Gastroesophageal sphincter (tissue), 3 donors: ENCODE results near the gene MLLT6.

Experiments used
- EP300 ChIP-seq: sonication (generic); formaldehyde crosslinking; IDR thresholded peaks from one replicate; pipeline ENCODE4 v1.6.1; 2017; ENCODE audit warnings: antibody characterized with exemption, mild to moderate bottlenecking
- POLR2AphosphoS5 ChIP-seq: sonication (generic); formaldehyde crosslinking; IDR thresholded peaks from one replicate; pipeline ENCODE4 v1.6.1; 2017; ENCODE audit warnings: antibody characterized with exemption
- TF ChIP-seq, protein P1 (sequence below), 4 experiments: fragments of 200-600 bp in 2 of 4; fragments of 450-650 bp in 2 of 4; sonication (generic) in 1 of 4; IDR thresholded peaks; one replicate each; pipeline ENCODE4 v1.5.1; 2017 to 2019; ENCODE audit warnings: antibody characterized with exemption in 4 of 4, mild to moderate bottlenecking in 2 of 4, moderate library complexity in 2 of 4

DNA sequence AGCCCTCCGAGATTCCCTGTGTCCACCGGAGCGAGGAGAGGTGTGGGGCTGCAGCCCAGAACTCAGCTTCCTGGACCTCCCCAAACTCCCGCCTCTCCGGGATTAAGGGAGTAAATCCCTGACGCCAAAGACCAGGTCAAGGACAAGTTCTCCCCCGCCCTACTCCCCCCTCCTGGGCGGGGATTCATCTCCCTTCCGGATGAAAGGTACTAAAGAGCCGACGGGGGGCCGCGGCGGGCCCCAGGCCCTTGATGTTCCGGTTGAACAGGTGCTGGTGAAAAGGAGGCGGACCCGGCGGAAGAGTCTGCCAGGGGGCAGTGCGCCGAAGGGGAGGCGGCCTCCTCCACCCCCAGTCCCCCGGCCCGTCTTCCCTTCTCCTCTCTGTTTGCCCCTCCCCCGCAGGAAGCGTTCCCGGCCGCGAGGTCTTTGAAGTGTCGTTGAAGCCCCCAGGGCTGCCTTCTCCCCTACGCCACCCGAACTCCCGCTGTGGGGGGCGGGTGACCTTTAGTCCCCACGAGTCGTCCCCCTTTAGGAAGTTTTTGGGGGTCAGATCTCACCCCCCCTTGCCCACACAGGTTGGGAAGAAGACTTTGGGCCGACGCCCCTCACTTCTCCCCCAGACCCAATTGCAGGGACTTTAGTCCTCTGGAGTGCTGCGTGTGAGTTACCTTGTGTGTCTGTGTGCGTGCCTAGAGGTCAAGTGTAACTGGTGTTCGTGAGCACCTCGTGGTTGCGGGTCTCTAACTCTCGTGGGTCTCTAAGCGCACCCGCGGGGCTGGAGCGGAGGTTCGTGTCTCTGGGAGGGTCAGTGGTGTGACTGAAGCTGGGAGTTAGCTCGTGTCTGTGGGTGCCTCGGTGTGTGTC is 1.1 kb upstream of the MLLT6 start:
- TF ChIP-seq, protein P1, sequence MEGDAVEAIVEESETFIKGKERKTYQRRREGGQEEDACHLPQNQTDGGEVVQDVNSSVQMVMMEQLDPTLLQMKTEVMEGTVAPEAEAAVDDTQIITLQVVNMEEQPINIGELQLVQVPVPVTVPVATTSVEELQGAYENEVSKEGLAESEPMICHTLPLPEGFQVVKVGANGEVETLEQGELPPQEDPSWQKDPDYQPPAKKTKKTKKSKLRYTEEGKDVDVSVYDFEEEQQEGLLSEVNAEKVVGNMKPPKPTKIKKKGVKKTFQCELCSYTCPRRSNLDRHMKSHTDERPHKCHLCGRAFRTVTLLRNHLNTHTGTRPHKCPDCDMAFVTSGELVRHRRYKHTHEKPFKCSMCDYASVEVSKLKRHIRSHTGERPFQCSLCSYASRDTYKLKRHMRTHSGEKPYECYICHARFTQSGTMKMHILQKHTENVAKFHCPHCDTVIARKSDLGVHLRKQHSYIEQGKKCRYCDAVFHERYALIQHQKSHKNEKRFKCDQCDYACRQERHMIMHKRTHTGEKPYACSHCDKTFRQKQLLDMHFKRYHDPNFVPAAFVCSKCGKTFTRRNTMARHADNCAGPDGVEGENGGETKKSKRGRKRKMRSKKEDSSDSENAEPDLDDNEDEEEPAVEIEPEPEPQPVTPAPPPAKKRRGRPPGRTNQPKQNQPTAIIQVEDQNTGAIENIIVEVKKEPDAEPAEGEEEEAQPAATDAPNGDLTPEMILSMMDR (IDR thresholded peaks at IDR 0.05) = peak in 2 of 4 experiments; percentile 3 to 11
- TF ChIP-seq EP300 (no peak), POLR2AphosphoS5 (peak; percentile 63)
